GM19468 (cell line): ENCODE results near the gene LARGE1.
A peak's percentile ranks its signal among the peaks of the same experiment; 100 is the strongest.

Source experiments
- ATAC-seq: cut with Tn5 transposase; IDR thresholded peaks from one replicate; pipeline ENCODE4 v1.9.1; 2021; ENCODE audit warnings: mild to moderate bottlenecking, moderate library complexity, moderate number of reproducible peaks; ENCODE audit not compliant: unreplicated experiment; ENCODE audit errors: extremely low read depth

LARGE1 gene

GRCh38 chr22:33914699-33915098 is 5.6 kb downstream of the LARGE1 start:
- ATAC-seq, result no peak

GRCh38 chr22:33914131-33914530 is 6.1 kb downstream of the LARGE1 start:
- no peak for ATAC-seq

GRCh38 chr22:33913188-33913587 is 7.1 kb downstream of the LARGE1 start:
- no peak for ATAC-seq

- no peak for ATAC-seq
These were observed 10.4 kb downstream of the LARGE1 start for GRCh38 chr22:33909911-33910310.

DNA sequence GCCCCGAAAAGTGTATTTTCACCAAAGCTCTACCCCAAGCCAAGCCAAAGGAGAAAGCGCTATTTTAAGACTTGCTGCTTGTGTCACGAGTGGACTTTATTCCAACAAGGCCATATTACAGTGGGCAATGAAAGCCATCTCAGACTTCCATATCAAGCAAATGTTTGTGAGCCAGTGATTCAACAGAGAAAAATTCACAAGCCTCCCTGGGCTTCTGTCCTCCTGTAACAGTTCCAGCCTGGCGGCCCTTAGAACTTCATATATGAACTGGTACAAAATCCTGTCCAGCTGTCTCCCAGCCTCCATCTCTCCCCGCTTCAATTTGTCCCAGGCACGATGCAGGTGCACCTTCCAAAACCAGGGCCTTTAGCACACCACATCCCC is 11.2 kb downstream of the LARGE1 start:
- ATAC-seq, result no peak

DNA sequence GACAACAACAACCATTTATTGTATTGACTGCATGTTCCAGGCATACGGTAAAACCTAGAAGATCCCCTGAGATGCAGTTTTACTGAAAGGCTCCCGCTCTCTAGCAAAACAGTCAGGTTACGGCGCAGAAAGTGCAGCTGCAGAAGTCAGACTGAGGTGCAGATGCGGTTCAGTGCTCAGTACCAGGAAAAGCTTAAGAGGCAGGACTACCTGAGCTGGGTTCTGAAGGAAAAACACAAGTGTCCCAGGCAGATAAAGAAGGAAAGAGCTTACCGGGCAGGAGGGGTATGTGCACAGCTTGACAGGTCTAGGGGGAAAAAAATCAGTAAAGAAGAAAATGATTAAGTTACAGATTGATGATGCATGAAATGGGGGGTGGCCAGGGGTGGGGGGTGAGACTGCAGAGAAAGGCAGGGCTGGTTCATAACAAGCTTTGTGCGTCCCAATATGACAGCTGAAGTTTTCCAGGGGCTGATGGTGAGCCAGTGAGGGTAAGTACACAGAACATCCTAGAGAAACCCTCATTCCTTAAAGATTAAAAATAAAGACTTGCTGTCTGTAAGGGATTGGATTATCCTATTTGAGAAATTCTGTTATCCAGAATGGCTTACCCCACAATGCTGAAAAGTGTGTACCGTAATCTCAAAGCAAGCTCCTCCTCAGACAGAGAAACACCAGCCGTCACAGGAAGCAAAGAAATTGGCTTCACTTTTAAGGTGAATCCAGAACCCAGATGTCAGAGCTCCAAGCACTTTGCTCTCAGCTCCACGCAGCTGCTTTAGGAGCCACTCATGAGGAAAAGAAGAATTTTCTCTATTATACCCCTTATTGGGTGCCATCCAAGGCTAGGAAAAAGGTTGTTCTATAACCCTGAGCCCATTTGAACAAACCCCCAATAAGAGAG is 11.9 kb downstream of the LARGE1 start:
- no peak for ATAC-seq

- no peak for ATAC-seq
These were observed 13.3 kb downstream of the LARGE1 start for GRCh38 chr22:33906954-33907353.

DNA sequence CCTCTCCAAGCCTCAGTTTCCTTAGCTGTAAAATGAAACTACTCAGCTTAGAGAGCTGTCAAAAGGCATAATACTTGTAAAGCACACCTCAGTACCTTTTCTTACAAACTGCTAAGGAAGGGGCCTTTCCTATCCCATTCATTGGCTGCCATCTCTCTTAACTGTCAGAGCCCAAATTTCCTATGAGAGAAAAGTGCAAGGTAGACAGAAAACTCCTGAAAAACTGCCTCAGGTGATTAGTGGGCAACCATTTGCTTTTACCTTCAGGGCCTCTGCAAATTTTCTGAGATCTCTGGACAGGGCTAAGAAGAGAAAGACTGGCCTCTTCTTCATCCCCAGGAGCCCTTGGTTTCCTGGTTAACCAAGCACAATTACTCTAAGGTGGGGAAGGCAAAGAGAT is 13.8 kb downstream of the LARGE1 start:
- no peak for ATAC-seq

- no peak for ATAC-seq
These were observed 17.3 kb downstream of the LARGE1 start for GRCh38 chr22:33903012-33903411.

GRCh38 chr22:33902073-33902472 is 18.2 kb downstream of the LARGE1 start:
- no peak for ATAC-seq

DNA sequence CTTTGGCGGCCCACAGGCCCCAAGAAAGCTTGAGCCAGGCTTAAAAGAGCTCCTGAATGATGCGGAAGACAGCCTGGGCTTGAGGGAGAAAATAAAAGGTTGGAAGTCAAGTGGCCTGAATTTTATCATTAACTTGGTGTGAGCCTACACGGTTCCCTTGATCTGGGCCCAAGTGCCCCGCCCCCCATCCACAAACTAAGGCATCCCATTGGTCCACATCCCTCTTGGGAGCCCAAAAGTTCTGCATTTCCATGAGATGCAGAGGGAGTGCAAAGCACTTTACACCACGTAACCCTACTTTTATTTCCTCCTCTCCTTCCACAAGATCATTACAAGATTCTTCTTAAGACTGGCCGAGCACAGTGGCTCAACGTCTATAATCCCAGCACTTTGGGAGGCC is 22.2 kb downstream of the LARGE1 start:
- no peak for ATAC-seq

DNA sequence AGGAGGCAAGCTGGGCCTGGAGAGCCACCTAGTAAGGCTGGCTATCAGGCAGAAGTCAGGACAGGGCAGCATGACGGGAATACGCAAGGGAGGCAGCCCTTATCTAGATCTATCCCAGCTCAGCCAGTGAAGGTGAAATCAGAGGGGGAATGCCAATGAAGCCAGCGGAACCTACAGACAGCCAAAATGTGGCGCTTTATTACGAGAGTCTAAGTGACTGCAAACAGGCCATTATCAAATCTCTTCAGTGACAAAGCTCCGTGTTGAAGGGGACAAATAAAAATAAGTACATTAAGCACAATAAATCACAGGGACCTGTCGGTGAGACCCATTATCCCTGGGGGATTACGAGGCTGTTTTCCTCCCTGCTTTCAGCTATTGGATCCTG is 22.8 kb downstream of the LARGE1 start:
- ATAC-seq, result no peak

DNA sequence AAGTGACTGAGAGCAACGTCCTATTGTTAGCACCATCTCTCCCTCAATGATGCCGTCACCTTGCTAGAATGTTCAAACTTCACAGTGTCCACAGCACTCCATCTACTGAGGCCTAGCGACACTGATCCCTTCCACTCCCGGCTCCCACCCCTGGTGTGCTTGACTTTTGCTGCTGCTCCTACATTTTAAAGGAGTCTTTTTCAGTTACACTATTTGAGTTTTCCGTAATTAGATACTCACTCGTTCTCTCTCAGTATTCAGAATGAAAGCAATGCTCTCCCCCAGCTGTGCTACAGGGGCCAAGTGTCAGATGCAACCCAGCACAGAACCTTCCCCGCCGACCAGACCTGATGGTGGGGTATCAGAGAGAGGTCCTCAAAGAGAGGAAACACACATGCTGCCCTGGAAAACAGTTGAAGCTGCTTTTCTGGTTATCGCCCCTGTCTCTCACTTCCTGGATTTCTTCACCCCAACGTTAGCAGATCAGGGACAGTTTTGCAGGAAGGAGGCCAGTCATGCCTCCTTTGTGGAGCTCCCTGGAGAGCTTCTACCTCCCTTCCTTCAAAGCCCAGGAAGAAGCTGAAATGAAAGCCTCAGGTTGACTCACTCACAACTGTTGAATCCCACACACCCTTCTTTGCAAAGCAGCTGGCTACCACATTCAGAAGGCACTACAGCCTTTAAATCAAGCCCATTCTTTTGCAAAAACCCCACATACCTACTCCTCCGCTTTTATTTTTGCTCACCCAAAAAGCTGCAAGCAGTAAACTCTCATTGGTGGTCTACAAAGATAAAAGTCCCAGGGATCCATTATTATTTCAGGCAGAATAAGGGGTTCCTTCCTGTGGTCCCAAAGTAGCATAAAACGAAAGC is 23.5 kb downstream of the LARGE1 start:
- no peak for ATAC-seq

- ATAC-seq, result peak; percentile 1
These were observed 24.1 kb downstream of the LARGE1 start for GRCh38 chr22:33896154-33896553.

GRCh38 chr22:33895444-33895843 is 24.8 kb downstream of the LARGE1 start:
- ATAC-seq, result no peak

DNA sequence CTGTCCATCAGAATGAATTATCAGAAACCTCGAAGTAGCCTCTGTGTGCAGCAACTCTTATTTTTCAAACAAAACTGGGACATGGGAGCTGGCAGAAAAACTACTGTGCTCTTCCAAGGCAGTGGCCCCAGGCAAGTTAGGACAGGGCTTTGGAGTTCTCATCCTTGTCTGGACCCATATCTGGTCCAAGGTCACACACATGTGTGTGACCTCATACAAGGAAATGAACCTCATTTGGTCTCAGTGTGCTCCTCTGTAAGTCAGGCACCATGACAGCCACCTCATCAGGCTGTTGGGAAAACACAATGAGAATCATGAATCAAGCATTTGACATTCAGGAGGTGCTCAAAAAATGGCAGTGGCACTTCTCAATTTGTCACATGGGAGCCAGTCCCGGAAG is 25.8 kb downstream of the LARGE1 start:
- no peak for ATAC-seq

DNA sequence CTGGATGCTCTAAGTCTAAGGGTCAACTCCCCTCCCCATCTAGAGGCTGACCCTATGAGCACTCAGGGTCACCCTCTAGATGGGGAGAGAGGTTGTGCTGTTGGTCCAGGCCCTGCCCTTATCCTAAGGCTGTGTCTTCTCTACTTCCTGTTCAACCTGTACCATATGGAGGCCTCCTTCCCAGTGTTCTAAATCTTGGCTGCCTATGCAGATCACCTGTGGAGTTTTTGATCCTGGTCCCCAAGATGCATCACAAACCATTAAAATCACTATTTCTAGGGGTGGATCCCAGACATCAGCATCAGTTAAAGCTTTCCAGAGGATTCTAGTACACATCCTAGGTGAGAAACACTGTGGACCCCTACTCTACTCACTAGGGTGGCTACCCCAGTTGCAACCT is 26.2 kb downstream of the LARGE1 start:
- no peak for ATAC-seq

DNA sequence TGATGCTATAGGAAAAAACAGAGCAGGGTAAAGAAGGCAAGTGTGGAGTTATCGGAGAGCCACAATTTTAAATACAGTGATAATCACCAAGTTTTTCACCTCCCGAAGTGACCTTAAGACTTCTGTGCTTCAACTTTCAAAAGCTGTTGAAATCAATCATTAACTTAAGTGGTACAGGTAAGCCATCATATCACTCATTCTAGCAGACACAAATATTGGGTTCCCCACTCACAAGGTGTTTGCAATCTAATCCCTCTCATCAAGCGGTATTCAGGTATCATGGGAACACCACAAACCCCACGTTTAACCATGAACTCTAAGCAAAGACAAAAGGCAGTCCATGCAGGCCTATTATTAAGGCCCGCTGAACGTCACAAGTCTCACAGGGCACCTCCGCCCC is 26.8 kb downstream of the LARGE1 start:
- no peak for ATAC-seq

GRCh38 chr22:33891992-33892391 is 28.3 kb downstream of the LARGE1 start:
- no peak for ATAC-seq

- ATAC-seq, result no peak
These were observed 28.8 kb downstream of the LARGE1 start for GRCh38 chr22:33891455-33891854.

- ATAC-seq, result no peak
These were observed 30.5 kb downstream of the LARGE1 start for GRCh38 chr22:33889748-33890147.
